BJ (cell line): ENCODE data around the gene CDKN2B. TPM values are rescaled to one million over a fixed set of nuclear protein-coding genes. Genes with fewer than 3 reads are reported as not detected.

ENCODE experiments used
- CTCF ChIA-PET: fragments of 350-600 bp; formaldehyde crosslinking; extraction: SDS; loops from one replicate; lab custom pipeline; 2021; ENCODE audit warnings: antibody characterized with exemption, inconsistent platforms; lab: Yijun Ruan, JAX
- POLR2A ChIA-PET: fragments of 300-600 bp; sonication (Branson Sonifier 250); formaldehyde crosslinking; extraction: SDS; loops from one replicate; lab custom pipeline; 2021; ENCODE audit warnings: antibody characterized with exemption; lab: Charles Lee
- DNase-seq: peaks from one replicate; pipeline ENCODE4 v3.0.0-alpha.2; 2011; ENCODE audit warnings: low read depth
- H3K27me3 ChIP-seq: 2 replicates; pipeline ENCODE4 v1.6.0; 2011; ENCODE audit warnings: low read length; ENCODE audit not compliant: control insufficient read depth, insufficient read depth
- H3K36me3 ChIP-seq: 2 replicates; pipeline ENCODE4 v1.5.1; 2011; ENCODE audit warnings: low read length; ENCODE audit not compliant: control insufficient read depth, insufficient read depth
- H3K4me3 ChIP-seq: 2 replicates; pipeline ENCODE4 v1.5.1; 2011; ENCODE audit warnings: low read depth, mild to moderate bottlenecking, control low read depth, low read length
- polyA plus RNA-seq: library from polyadenylated mRNA; depleted of rRNA; stranded (reverse); fragments of >200 nt; gene quantifications from 2 replicates; pipeline ENCODE4 v1.2.3, GENCODE V29; 2011
- TF ChIP-seq, protein P1 (sequence below): IDR thresholded peaks from 2 replicates; pipeline ENCODE4 v1.5.1; 2011; ENCODE audit warnings: low read depth, mild to moderate bottlenecking, control low read depth, inconsistent platforms, low read length, moderate library complexity; ENCODE audit not compliant: insufficient read depth

The CDKN2B gene
- polyA plus RNA-seq, 1 experiment = 5.2 TPM

GRCh38 chr9:22030101-22030598 is 21.0 kb upstream of the CDKN2B start:
- DNase-seq = no peak
- TF ChIP-seq, protein P1, sequence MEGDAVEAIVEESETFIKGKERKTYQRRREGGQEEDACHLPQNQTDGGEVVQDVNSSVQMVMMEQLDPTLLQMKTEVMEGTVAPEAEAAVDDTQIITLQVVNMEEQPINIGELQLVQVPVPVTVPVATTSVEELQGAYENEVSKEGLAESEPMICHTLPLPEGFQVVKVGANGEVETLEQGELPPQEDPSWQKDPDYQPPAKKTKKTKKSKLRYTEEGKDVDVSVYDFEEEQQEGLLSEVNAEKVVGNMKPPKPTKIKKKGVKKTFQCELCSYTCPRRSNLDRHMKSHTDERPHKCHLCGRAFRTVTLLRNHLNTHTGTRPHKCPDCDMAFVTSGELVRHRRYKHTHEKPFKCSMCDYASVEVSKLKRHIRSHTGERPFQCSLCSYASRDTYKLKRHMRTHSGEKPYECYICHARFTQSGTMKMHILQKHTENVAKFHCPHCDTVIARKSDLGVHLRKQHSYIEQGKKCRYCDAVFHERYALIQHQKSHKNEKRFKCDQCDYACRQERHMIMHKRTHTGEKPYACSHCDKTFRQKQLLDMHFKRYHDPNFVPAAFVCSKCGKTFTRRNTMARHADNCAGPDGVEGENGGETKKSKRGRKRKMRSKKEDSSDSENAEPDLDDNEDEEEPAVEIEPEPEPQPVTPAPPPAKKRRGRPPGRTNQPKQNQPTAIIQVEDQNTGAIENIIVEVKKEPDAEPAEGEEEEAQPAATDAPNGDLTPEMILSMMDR = no peak
- H3K27me3 ChIP-seq = no peaks in the 10 kb centered on the region
- ChIA-PET POLR2A (interaction anchor here (0.7 kb wide), 1 partner anchor 21 kb away, joined by 3 read pairs; the partner anchor contains the start of gene CDKN2B), CTCF (interaction anchor here (0.8 to 1.9 kb wide), 3 partner anchors 19 to 217 kb away, joined by 3 to 6 read pairs (median 6); no protein-coding TSS in a partner anchor)
- H3K36me3 ChIP-seq = no peaks in the 10 kb centered on the region
- no peak overlapping the region for H3K4me3 ChIP-seq

- Histone ChIP-seq H3K36me3 (no peaks in the 10 kb centered on the region; the same call in 1 of the 2 replicates), H3K27me3 (no peaks in the 10 kb centered on the region), H3K4me3 (no peak overlapping the region)
- no peak for DNase-seq
- POLR2A ChIA-PET = no interaction called here
- CTCF ChIA-PET = interaction anchor here (1.1 to 1.9 kb wide), 2 partner anchors 18 to 216 kb away, joined by 6 read pairs; no protein-coding TSS in a partner anchor
- TF ChIP-seq, protein P1 = no peak
Measured at GRCh38 chr9:22029231-22029630, 20.1 kb upstream of the CDKN2B start.

DNA sequence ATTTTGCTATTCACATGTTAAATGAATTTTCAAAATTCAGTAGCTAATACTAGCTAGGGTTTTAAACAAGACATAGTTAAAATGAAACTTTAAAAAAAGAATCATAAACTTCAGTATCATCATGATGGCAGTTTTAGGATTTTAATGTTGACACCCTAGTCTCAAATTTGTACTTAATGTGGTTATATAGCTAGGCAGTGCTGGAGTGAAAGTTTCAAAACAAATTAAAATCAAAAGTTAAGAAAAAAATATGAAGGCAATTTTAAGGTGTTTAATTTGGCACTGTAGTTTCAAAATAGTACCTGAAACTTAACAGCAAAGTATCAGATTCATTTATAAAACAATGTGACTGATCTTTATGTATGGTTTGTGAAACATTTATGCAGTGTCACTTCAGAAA is 19.3 kb upstream of the CDKN2B start:
- DNase-seq = no peak

DNA sequence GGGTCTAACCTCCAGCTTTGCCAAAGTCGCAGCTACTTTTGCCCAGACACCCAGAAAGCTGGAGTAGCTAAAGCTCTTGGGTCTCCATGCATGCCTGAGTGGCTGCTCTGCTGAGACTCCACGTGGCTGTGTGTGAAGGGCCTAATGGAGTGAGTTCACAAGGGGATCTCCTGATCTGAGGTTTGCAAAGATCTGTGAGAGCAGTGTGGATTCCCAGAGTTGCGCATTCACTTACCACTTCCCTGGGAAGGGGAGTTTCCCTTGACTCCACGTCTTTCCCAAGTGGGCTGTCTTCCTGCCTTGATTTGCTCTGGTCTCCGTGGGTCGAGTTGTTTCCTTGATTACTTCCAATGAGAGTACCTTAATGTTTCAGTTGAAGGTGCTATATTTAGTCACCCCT is 17.6 kb upstream of the CDKN2B start:
- CTCF ChIA-PET = interaction anchor here (1.6 to 5.6 kb wide), 2 partner anchors 10 to 17 kb away, joined by 3 to 38 read pairs; partner anchors contain the start of gene CDKN2B
- POLR2A ChIA-PET = no interaction called here
- TF ChIP-seq, protein P1 = no peak
- no peaks in the 10 kb centered on the region for H3K27me3 ChIP-seq
- H3K4me3 ChIP-seq = no peak overlapping the region
- H3K36me3 ChIP-seq = no peaks in the 10 kb centered on the region; the same call in 1 of the 2 replicates
- DNase-seq = no peak

More for the DNA sequence above, 19.3 kb upstream of the CDKN2B start:
- ChIA-PET POLR2A (no interaction called here), CTCF (interaction anchor here (0.6 kb wide), 1 partner anchor 24 kb away, joined by 3 read pairs; no protein-coding TSS in a partner anchor)
- TF ChIP-seq, protein P1 = no peak
- H3K36me3 ChIP-seq = no peaks in the 10 kb centered on the region; the same call in 1 of the 2 replicates
- H3K4me3 ChIP-seq = no peak overlapping the region
- no peaks in the 10 kb centered on the region for H3K27me3 ChIP-seq

- ChIA-PET CTCF (interaction anchor here (5.6 kb wide), 1 partner anchor 13 kb away, joined by 38 read pairs; the partner anchor contains the start of gene CDKN2B), POLR2A (no interaction called here)
- no peak overlapping the region for H3K4me3 ChIP-seq
- H3K27me3 ChIP-seq = no peaks in the 10 kb centered on the region
- DNase-seq = no peak
- no peaks in the 10 kb centered on the region; the same call in 1 of the 2 replicates for H3K36me3 ChIP-seq
- TF ChIP-seq, protein P1 = no peak
Measured at GRCh38 chr9:22022396-22022795, 13.3 kb upstream of the CDKN2B start.
